ENCODE measurements around the gene FBXO4. TPM values are rescaled to one million over a fixed set of nuclear protein-coding genes. Genes with fewer than 3 reads are reported as not detected.

The FBXO4 gene
- 10 to 100 TPM; 16.2 TPM for total RNA-seq

GRCh38 chr5:41924872-41925554, at the start of gene FBXO4:
Gene FBXO4 (plus strand): TSS chr5:41925281. CDS start chr5:41925310, 29 bp downstream.
- DNase-seq (ENCODE audit: low spot score) = peak; percentile 33
- peak; percentile 91 for ATAC-seq (ENCODE audit: insufficient number of reproducible peaks, low FRiP score, low read depth)
- H3K27me3 ChIP-seq (replicated peaks; ENCODE audit: insufficient read depth) = no peaks in the 10 kb centered on the region
- H3K27ac ChIP-seq = peak within 1 kb of the TSS; percentile 95 to 99
- no peaks in the 10 kb centered on the region for H3K9me3 ChIP-seq
- peaks cover 0 to 2% of the 10 kb centered on the region in 2 donors for H3K4me1 ChIP-seq (ENCODE audit: control insufficient read depth in 1 of 2, low read depth in 2 of 2)
- H3K36me3 ChIP-seq = no peaks in the 10 kb centered on the region
- H3K4me3 ChIP-seq = peak within 1 kb of the TSS; percentile 90
- TF ChIP-seq CTCF (IDR thresholded peaks at IDR 0.05) = peak; percentile 53

GRCh38 chr5:41876678-41877077, 48.4 kb upstream of the FBXO4 start:
- no peak for DNase-seq (ENCODE audit: low spot score)
- Histone ChIP-seq H3K27ac (no peak overlapping the region), H3K36me3 (no peaks in the 10 kb centered on the region), H3K4me3 (no peak overlapping the region), H3K9me3 (no peaks in the 10 kb centered on the region), H3K4me1 (ENCODE audit: control insufficient read depth in 1 of 2, low read depth in 2 of 2) (peaks cover 0 to 7% of the 10 kb centered on the region in 2 donors), H3K27me3 (replicated peaks; ENCODE audit: insufficient read depth) (no peaks in the 10 kb centered on the region)
- no peak for TF ChIP-seq CTCF (IDR thresholded peaks at IDR 0.05)
- no peak for ATAC-seq (ENCODE audit: insufficient number of reproducible peaks, low FRiP score, low read depth)

GRCh38 chr5:41877408-41877807, 47.7 kb upstream of the FBXO4 start:
- H3K4me1 ChIP-seq (ENCODE audit: control insufficient read depth in 1 of 2, low read depth in 2 of 2) = peaks cover 0 to 2% of the 10 kb centered on the region in 2 donors
- no peak overlapping the region for H3K4me3 ChIP-seq
- H3K27me3 ChIP-seq (replicated peaks; ENCODE audit: insufficient read depth) = no peaks in the 10 kb centered on the region
- DNase-seq (ENCODE audit: low spot score) (no peak), ATAC-seq (ENCODE audit: insufficient number of reproducible peaks, low FRiP score, low read depth) (no peak)
- TF ChIP-seq CTCF (IDR thresholded peaks at IDR 0.05) = no peak
- H3K36me3 ChIP-seq = no peaks in the 10 kb centered on the region
- H3K27ac ChIP-seq = no peak overlapping the region
- no peaks in the 10 kb centered on the region for H3K9me3 ChIP-seq

GRCh38 chr5:41878173-41878572, 46.9 kb upstream of the FBXO4 start:
- H3K4me1 ChIP-seq (ENCODE audit: control insufficient read depth in 1 of 2, low read depth in 2 of 2) = no peaks in the 10 kb centered on the region
- H3K36me3 ChIP-seq = no peaks in the 10 kb centered on the region
- no peak for ATAC-seq (ENCODE audit: insufficient number of reproducible peaks, low FRiP score, low read depth)
- TF ChIP-seq CTCF (IDR thresholded peaks at IDR 0.05) = no peak
- DNase-seq (ENCODE audit: low spot score) = no peak
- H3K4me3 ChIP-seq = no peak overlapping the region
- no peaks in the 10 kb centered on the region for H3K9me3 ChIP-seq
- no peak overlapping the region for H3K27ac ChIP-seq
- no peaks in the 10 kb centered on the region for H3K27me3 ChIP-seq (replicated peaks; ENCODE audit: insufficient read depth)

GRCh38 chr5:41878643-41879478, 46.2 kb upstream of the FBXO4 start:
- Histone ChIP-seq H3K9me3 (no peaks in the 10 kb centered on the region), H3K4me1 (ENCODE audit: control insufficient read depth in 1 of 2, low read depth in 2 of 2) (peaks cover 0 to 3% of the 10 kb centered on the region in 2 donors), H3K4me3 (no peak overlapping the region), H3K36me3 (no peaks in the 10 kb centered on the region), H3K27me3 (replicated peaks; ENCODE audit: insufficient read depth) (no peaks in the 10 kb centered on the region), H3K27ac (no peak overlapping the region)
- no peak for TF ChIP-seq CTCF (IDR thresholded peaks at IDR 0.05)
- DNase-seq (ENCODE audit: low spot score) (no peak), ATAC-seq (ENCODE audit: insufficient number of reproducible peaks, low FRiP score, low read depth) (no peak)

Measured in thoracic aorta (tissue), 2 donors.